Sigmoid colon (tissue), 7 donors: ENCODE results near the gene SDK2. TPM values are rescaled to one million over a fixed set of nuclear protein-coding genes. Genes with fewer than 3 reads are reported as not detected.

Source experiments
- DNase-seq: peaks from one replicate; pipeline ENCODE4 v3.0.0-alpha.2; 2019
- H3K27ac ChIP-seq, 4 donors: fragments of 200-600 bp; sonication (generic); one replicate each; pipeline ENCODE4 v1.5.1; 2016 to 2019; ENCODE audit warnings: mild to moderate bottlenecking in 1 of 4
- H3K27me3 ChIP-seq, 3 donors: fragments of 200-600 bp; sonication (generic); one replicate each; pipeline ENCODE4 v1.5.1; 2019; ENCODE audit warnings: mild to moderate bottlenecking in 1 of 3
- H3K36me3 ChIP-seq, 4 donors: fragments of 200-600 bp; sonication (generic); one replicate each; pipeline ENCODE4 v1.5.1; 2016 to 2019
- H3K4me1 ChIP-seq, 4 donors: fragments of 200-600 bp; sonication (generic); one replicate each; pipeline ENCODE4 v1.5.1; 2017 to 2019
- H3K4me3 ChIP-seq, 4 donors: fragments of 200-600 bp; sonication (generic); one replicate each; pipeline ENCODE4 v1.5.1; 2017 to 2019; ENCODE audit warnings: mild to moderate bottlenecking in 2 of 4, moderate library complexity in 1 of 4
- H3K9me3 ChIP-seq, 4 donors: fragments of 200-600 bp in 3 of 4; sonication (generic) in 3 of 4; one replicate each; pipeline versions ENCODE4 v1.5.1 to v1.6.1; 2013 to 2019
- EP300 ChIP-seq, 4 donors: sonication (generic); formaldehyde crosslinking; IDR thresholded peaks; one replicate each; pipeline ENCODE4 v1.6.1; 2017; ENCODE audit warnings: antibody characterized with exemption in 4 of 4
- POLR2A ChIP-seq, 2 donors: fragments of 450-650 bp; IDR thresholded peaks; one replicate each; pipeline ENCODE4 v1.6.1; 2016; ENCODE audit warnings: antibody characterized with exemption in 2 of 2, mild to moderate bottlenecking in 2 of 2, moderate library complexity in 2 of 2
- POLR2AphosphoS5 ChIP-seq, 4 donors: sonication (generic); formaldehyde crosslinking; IDR thresholded peaks; one replicate each; pipeline ENCODE4 v1.6.1; 2017; ENCODE audit warnings: antibody characterized with exemption in 4 of 4
- WGBS, 2 donors: extraction: QIAGEN DNeasy Blood & Tissue Kit; methylation state at CpG; one replicate each; pipeline ENCODE4 v1.1.7; 2013; 5-methylcytosine and 5-hydroxymethylcytosine counted together
- intact Hi-C: fragments of 100-400 bp; cut with DNase I; formaldehyde crosslinking; loops from one replicate; pipeline ENCODE4 v1.15.1; 2023
- polyA plus RNA-seq, 3 donors: library from polyadenylated mRNA; stranded (reverse); fragments of 200-250 nt; gene quantifications; one replicate each; pipeline ENCODE4 v1.2.3, GENCODE V29; 2013
- total RNA-seq, 4 donors: library from RNA; depleted of rRNA; stranded (reverse); fragments of >200 nt; gene quantifications; one replicate each; pipeline ENCODE4 v1.1.0, GENCODE V29; 2016
- TF ChIP-seq, protein P1 (sequence below), 4 experiments: fragments of 450-650 bp in 3 of 4; fragments of 200-600 bp in 1 of 4; IDR thresholded peaks; one replicate each; pipeline ENCODE4 v1.5.1; 2016 to 2019; ENCODE audit warnings: antibody characterized with exemption in 4 of 4, mild to moderate bottlenecking in 3 of 4, moderate library complexity in 2 of 4
- donor health status: healthy with polysubstance abuse.
- donor health status: Bipolar disorder and iron deficiency.
- donor health status: healthy.

SDK2 gene
- total and polyA plus RNA-seq, 7 donors = under 0.01 to 1.9 (median 0.71) TPM

DNA sequence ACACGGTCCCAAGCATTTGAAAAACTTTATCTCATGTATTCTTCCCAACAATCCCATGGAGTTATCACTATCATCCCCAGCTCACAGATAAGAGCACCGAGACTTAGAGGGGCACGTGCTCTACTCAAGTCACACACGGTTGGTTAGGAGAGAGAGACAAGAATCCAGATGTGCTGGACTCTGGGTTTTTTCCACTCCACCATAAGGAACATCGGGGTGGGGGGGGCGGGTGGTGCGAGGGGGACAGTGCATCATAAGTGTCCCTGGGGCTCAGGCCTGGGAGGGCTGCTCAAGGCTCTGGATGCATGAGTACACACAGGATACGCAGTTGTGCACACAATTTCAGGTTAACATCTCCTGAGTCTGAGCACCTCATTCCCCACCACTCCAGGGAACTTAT is 339.8 kb downstream of the SDK2 start:
- no peaks in the 10 kb centered on the region for H3K36me3 ChIP-seq
- no peaks in the 10 kb centered on the region for H3K27me3 ChIP-seq
- peak overlapping the region; percentile 99 to 100 (median 100) for H3K27ac ChIP-seq
- H3K9me3 ChIP-seq = no peaks in the 10 kb centered on the region
- TF ChIP-seq POLR2AphosphoS5 (IDR thresholded peaks at IDR 0.05) (no peak), POLR2A (IDR thresholded peaks at IDR 0.05) (no peak), EP300 (IDR thresholded peaks at IDR 0.05) (no peak)
- TF ChIP-seq, protein P1, sequence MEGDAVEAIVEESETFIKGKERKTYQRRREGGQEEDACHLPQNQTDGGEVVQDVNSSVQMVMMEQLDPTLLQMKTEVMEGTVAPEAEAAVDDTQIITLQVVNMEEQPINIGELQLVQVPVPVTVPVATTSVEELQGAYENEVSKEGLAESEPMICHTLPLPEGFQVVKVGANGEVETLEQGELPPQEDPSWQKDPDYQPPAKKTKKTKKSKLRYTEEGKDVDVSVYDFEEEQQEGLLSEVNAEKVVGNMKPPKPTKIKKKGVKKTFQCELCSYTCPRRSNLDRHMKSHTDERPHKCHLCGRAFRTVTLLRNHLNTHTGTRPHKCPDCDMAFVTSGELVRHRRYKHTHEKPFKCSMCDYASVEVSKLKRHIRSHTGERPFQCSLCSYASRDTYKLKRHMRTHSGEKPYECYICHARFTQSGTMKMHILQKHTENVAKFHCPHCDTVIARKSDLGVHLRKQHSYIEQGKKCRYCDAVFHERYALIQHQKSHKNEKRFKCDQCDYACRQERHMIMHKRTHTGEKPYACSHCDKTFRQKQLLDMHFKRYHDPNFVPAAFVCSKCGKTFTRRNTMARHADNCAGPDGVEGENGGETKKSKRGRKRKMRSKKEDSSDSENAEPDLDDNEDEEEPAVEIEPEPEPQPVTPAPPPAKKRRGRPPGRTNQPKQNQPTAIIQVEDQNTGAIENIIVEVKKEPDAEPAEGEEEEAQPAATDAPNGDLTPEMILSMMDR (IDR thresholded peaks at IDR 0.05) = no peak
- H3K4me1 ChIP-seq = peaks cover 0 to 97% (median 95%) of the 10 kb centered on the region in 4 donors
- WGBS, 2 donors = 61 to 72% methylated on average over 8 of the region's 8 CpGs
- intact Hi-C loops = loop anchor here (2.0 kb wide), 1 partner anchor 14 kb away; no protein-coding TSS in a partner anchor
- no peak for DNase-seq
- H3K4me3 ChIP-seq = peak overlapping the region in 3 of 4 donors; percentile 29 to 44 (median 41)

DNA sequence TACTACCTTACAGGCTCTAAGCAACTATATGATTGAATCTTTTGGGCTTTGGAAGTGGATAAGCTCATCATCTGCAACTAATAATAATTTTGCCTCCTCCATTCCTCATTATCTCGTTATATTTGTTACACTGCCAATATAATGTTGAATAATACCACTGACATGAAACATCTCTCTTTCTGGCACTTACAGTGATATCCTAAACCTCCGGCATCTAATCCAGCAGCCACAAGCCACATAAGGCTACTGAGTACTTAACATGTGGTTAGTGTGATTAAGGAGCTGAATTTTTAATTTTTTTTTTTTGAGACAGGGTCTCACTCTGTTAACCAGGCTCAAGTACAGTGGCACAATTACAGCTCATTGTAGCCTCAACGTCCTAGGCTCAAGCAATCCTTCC is 342.1 kb downstream of the SDK2 start:
- TF ChIP-seq POLR2AphosphoS5 (IDR thresholded peaks at IDR 0.05) (no peak), EP300 (IDR thresholded peaks at IDR 0.05) (no peak), POLR2A (IDR thresholded peaks at IDR 0.05) (no peak)
- TF ChIP-seq, protein P1 (IDR thresholded peaks at IDR 0.05) = no peak
- Histone ChIP-seq H3K36me3 (no peaks in the 10 kb centered on the region), H3K9me3 (no peaks in the 10 kb centered on the region), H3K4me1 (peaks cover 0 to 96% (median 89%) of the 10 kb centered on the region in 4 donors), H3K27ac (peak overlapping the region in 3 of 4 donors; percentile 80 to 100 (median 100)), H3K27me3 (no peaks in the 10 kb centered on the region), H3K4me3 (no peak overlapping the region)
- 65 to 74% methylated on average over 3 of the region's 3 CpGs for WGBS, 2 donors
- intact Hi-C loops = no loop called here
- DNase-seq = no peak

DNA sequence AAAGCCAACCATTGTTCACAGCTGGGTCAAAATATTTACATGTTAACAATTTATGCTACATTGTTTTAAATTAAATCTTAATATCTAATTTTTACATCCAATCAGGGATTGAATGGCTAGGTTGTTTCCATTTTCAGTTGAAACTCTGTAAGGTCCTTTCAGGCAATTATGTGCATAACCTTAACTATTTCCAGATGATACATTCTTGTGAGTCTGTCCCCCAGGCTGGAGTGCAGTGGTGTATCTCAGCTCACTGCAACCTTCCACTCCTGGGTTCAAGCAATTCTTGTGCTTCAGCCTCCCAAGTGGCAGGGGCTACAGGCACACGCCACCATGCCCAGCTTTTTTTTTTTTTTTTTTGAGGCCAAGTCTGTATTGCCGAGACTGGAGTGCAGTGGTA is 342.9 kb downstream of the SDK2 start:
- intact Hi-C loops = no loop called here
- no peak for DNase-seq
- Histone ChIP-seq H3K9me3 (no peaks in the 10 kb centered on the region), H3K4me3 (no peak overlapping the region), H3K4me1 (peaks cover 0 to 90% (median 83%) of the 10 kb centered on the region in 4 donors), H3K36me3 (no peaks in the 10 kb centered on the region), H3K27me3 (no peaks in the 10 kb centered on the region), H3K27ac (peak overlapping the region in 3 of 4 donors; percentile 80 to 100 (median 100))
- TF ChIP-seq POLR2A (IDR thresholded peaks at IDR 0.05) (no peak), POLR2AphosphoS5 (IDR thresholded peaks at IDR 0.05) (no peak), EP300 (IDR thresholded peaks at IDR 0.05) (no peak)
- TF ChIP-seq, protein P1 (IDR thresholded peaks at IDR 0.05) = no peak
- WGBS, 2 donors = 90 to 92% methylated on average over 2 of the region's 2 CpGs

DNA sequence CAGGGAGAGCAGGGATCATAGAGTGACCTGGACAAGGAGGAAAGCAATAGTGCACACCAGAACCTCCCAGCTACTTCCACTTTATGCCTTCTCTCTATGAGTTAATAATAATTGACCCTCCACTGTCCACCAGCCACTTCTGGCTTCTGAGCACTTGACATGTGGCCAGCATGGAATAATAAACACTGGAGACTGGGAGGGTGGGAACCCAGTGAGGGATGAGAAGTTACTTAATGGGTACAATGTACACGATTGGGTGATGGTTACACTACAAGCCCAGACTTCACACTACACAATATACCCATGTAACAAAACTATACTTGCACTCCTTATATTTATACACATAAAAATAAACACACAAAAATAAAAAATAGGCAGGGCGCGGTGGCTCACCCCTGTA is 343.9 kb downstream of the SDK2 start:
- no peaks in the 10 kb centered on the region for H3K9me3 ChIP-seq
- no peaks in the 10 kb centered on the region for H3K36me3 ChIP-seq
- peaks cover 0 to 86% (median 75%) of the 10 kb centered on the region in 4 donors for H3K4me1 ChIP-seq
- H3K27me3 ChIP-seq = no peaks in the 10 kb centered on the region
- WGBS, 2 donors = 79 to 91% methylated on average over 3 of the region's 3 CpGs
- no peak for DNase-seq
- H3K4me3 ChIP-seq = no peak overlapping the region
- TF ChIP-seq POLR2A (IDR thresholded peaks at IDR 0.05) = no peak
- TF ChIP-seq, protein P1 (IDR thresholded peaks at IDR 0.05) = no peak
- no peak for TF ChIP-seq POLR2AphosphoS5 (IDR thresholded peaks at IDR 0.05)
- no peak for TF ChIP-seq EP300 (IDR thresholded peaks at IDR 0.05)
- H3K27ac ChIP-seq = peak overlapping the region; percentile 27 to 100 (median 72)
- intact Hi-C loops = no loop called here
